HL-60/S4 treated with phorbol 12-myristate 13-acetate at 8.2 ng/mL for 4 days and 3 days (cell line): Measurements from ENCODE around the gene TTLL10.

ENCODE experiments used
- in situ Hi-C: fragments of 300-500 bp; cut with MboI; formaldehyde crosslinking; loops from 2 replicates; pipeline ENCODE4 v1.15.0; 2022; ENCODE audit warnings: low sequenced_read_pairs

Gene TTLL10

DNA sequence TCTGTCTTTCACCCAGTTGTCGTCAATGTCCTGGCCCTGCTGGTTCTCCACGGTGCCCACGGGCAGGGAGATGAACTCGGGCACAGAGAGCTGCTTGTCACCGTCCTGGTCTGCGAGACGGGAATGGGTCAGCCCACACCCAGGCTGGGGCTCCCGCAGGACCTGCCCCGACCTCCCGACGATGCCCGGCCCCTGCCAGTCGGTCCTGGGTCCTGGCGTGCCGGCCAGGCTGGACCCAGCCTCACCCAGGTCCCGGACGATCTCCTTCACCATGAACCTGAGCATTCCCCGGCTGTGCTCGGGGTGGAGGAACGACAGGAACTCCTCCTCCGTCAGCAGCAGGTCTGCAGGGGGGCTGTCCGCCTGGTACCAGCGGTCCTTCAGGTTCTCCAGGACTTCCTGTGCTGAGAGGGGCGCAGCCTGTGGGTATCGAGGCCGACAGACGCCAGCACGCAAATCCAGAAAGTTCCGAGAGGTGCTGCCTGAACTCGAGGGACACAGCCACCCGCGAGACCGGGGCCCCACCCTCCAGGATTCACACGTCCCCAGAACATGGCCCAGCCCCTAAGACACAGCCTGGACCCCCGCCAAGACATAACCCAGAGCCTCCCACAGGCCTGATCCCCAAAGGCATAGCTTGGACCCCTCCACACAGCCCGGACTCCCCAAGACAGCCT, 45.0 kb downstream of the TTLL10 start:
- in situ Hi-C loops: no loop called here

GRCh38 chr1:1219341-1219740, 45.7 kb downstream of the TTLL10 start:
- in situ Hi-C loops: no loop called here

DNA sequence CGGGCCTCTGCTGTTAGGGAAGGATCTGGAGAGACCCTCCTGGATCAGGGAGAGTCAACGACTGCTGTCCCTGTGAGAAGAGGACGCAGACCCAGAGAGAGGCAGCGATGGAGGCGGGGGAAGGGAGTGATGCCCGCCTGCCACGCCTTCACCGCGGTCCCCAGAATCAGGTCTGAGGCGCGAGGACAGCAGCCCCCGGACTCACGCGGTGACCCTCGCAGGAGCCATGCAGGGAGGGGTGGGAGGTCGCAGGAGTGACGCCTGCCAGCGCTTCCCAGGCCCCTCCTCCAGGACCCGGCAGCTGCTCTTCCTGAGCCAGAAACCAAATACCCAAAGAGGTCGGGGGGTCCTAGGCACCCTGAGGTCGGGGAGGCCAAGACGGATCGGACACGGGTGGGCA, 46.5 kb downstream of the TTLL10 start:
- in situ Hi-C loops: no loop called here

- in situ Hi-C loops: no loop called here
These were observed 48.4 kb downstream of the TTLL10 start for GRCh38 chr1:1221887-1222574.

- in situ Hi-C loops: no loop called here
These were observed 49.0 kb downstream of the TTLL10 start for GRCh38 chr1:1222575-1223225.

- in situ Hi-C loops: no loop called here
These were observed 49.6 kb downstream of the TTLL10 start for GRCh38 chr1:1223321-1223720.

- in situ Hi-C loops: no loop called here
These were observed 50.2 kb downstream of the TTLL10 start for GRCh38 chr1:1223891-1224290.

- in situ Hi-C loops: no loop called here
These were observed 51.7 kb downstream of the TTLL10 start for GRCh38 chr1:1225238-1225845.

GRCh38 chr1:1225913-1226312, 52.2 kb downstream of the TTLL10 start:
- in situ Hi-C loops: no loop called here

DNA sequence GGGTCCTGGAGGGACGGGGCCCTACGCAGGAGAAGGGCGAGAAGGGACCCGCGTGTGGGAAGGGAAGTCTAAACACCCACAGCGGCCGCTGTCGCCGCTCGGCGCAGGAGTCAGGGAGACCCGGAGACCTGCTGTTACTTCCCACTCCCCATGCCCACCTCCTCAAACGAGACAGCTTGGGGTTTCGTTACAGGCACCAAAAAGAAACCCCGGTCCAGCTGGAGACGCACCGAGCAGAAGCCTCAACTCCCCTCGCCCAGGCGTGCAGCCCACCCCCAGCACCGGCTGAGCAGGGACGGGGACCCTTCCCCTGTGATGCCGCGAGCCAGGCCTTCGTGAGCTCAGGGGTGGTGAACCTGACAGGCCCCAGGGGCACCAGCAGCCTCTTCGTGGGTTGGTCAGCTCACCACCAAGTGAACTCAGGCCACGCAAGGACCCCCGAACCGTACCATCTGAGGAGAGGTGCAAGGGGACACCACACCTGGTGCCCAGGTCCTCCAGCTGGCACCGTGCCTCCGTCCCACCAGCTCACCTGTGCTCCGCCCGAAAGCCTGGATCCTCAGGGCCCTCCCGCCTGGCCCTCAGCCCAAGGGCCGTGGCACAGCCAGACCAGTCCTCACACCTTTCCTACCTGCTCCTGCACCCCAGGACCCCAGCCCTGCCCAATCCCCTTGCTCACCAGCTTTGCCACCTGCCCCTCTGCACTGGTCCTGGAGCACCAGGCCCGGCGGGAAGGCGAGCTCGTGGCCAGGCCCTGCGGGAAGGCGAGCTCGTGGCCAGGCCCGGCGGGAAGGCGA, 53.1 kb downstream of the TTLL10 start:
- in situ Hi-C loops: no loop called here

- in situ Hi-C loops: no loop called here
These were observed 53.7 kb downstream of the TTLL10 start for GRCh38 chr1:1227386-1227785.

DNA sequence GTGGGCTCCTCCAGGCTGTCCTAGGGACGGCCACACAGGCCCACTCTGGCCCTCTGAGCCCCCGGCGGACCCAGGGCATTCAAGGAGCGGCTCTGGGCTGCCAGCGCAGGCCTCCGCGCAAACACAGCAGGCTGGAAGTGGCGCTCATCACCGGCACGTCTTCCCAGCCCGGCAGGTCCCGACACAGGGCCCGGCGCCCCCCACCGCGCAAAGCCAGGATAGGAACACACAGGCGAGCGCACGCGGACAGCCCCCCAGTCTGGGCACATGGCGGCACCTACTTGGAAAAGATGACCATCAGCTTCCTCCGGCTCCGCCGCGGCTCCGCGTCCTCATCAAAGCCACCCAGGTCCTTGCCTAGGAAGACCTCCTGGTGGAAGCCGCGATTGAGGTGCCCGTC, 54.5 kb downstream of the TTLL10 start:
- in situ Hi-C loops: no loop called here

DNA sequence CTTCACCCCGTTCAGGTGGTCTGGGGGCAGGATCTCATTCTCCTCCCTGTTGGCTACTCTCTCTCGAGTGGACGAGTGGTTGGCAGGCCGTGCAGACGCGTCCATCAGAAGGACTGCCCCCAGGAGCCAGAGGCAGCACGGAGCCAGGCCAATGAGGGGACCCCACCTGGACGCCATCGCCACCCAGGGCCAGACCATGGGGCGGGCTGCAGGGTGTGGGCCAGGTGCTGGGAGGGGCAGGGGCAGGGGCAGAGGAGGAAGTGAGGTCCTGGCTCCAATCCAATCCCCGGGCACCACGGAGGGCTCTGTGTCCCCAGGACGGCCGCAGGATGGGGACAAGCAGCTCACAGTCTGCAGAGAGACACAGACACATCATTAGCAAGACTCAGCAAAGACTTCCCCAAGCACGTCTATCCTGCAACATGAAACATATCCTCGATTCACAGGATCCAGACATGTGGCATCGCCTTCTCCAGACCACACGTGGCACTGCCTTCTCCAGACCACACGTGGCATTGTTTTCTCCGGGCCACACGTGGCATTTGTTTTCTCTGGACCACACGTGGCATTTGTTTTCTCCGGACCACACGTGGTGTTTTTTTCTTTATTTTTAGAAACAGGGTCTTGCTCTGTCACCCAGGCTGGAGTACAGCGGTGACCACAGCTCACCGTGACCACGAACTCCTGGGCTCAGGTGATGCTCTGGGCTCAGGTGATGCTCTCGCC, 55.1 kb downstream of the TTLL10 start:
- in situ Hi-C loops: no loop called here

- in situ Hi-C loops: no loop called here
These were observed 56.1 kb downstream of the TTLL10 start for GRCh38 chr1:1229770-1230169.

DNA sequence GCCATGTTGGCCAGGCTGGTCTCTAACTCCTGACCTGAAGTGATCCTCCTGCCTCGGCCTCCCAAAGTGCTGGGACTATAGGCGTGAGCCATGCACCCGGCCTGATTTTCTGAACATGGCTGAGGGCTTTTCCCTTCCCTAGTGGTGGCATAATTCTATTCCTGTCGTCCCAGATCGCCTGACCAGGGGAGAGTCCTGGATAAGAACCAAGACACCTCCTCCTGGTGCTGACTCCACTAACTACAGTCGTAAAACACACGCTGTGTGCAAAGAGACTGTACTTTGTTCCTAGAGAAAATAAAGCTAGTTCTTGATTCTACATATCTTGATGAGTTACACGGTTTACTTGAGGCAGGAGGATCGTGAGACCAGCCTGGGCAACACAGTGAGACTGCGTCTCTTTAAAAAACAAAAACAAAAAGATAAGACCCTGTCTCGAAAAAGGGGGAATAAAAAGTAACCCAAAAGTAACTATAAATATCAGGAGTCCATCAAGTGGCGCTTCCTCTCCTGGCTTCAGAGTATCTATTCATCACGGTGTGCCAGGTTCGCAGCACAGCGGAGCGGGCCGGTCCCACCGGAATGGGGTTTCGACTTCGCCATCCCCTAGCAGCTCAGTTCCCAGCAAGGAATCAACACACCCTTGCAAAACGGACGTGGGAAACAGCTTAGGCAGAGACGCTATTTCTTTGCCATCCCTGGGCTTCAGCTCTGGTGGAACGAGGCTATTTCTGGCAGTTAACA, 57.1 kb downstream of the TTLL10 start:
- in situ Hi-C loops: no loop called here

DNA sequence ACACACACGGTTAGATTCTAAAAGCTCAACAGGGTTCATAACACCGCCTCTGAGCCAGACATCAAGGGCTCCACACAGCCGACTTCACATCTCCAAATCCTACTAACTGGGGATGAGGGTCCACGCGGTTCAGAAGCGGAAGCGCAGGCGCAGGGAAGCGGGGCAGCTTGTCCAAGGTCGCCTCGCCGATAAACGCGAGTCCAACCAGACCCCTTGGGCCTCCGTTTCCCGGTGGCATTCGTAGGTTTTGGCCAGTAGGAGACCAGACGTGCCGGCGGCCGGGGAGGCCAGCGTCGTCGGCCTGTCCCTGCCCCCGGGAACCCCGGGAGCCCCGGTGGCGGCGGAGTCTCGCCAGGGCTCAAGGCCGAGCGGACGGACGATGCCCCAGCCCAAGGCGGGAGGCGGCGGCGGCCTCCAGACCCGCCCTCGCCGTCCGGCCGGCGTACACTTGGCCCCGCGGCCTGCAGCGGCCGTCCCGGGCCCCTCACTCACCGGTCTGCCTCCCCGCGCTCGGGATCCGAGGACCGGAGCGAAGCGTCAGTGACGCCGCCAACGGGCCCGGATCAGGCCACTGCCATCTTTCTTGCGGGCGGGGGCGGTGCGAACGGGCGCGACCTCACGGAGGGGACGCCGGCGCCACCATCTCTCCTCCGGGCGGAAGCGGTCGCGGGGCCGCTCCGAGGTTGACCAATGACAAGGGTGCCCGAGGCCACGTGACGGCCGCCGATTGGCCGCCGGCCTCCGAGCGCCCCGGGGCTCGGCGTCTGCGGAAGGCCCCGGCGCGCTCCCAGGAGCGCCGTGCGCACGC, 57.9 kb downstream of the TTLL10 start, which contains the start of gene SDF4:
SDF4 (minus strand) TSS at position 602 of the 808 bp plus-strand sequence. CDS start 3,229 bp downstream, outside the sequence.
- in situ Hi-C loops: no loop called here

- in situ Hi-C loops: no loop called here
These were observed 58.6 kb downstream of the TTLL10 start, which contains the start of gene B3GALT6 for GRCh38 chr1:1232208-1232795. Gene B3GALT6 (plus strand): TSS chr1:1232237. CDS start chr1:1232279, 42 bp downstream.
